SK-N-SH (cell line): ENCODE measurements around the gene SMARCA1.

ENCODE experiments used
- CHD2 ChIP-seq: fragments of 150-350 bp; IDR thresholded peaks from 2 replicates; pipeline ENCODE4 v1.6.1; 2018; ENCODE audit warnings: low read length; ENCODE audit not compliant: partially characterized antibody
- GATA2 ChIP-seq: sonication (generic); formaldehyde crosslinking; IDR thresholded peaks from 2 replicates; pipeline ENCODE4 v1.5.0; 2020; ENCODE audit warnings: mild to moderate bottlenecking, missing genetic modification reagents
- JUND ChIP-seq: IDR thresholded peaks from 2 replicates; pipeline ENCODE4 v1.4.0; 2012
- RFX5 ChIP-seq: IDR thresholded peaks from 2 replicates; pipeline ENCODE4 v1.6.1; 2012; ENCODE audit warnings: mild to moderate bottlenecking, improper control_type of control experiment, low read length
- SMC3 ChIP-seq: IDR thresholded peaks from 2 replicates; pipeline ENCODE4 v1.6.1; 2012; ENCODE audit warnings: low read depth, low read length, improper control_type of control experiment
- TF ChIP-seq, protein P1 (sequence below): fragments of 200-600 bp; sonication (generic); IDR thresholded peaks from 2 replicates; pipeline ENCODE4 v1.6.1; 2017; ENCODE audit warnings: antibody characterized with exemption, mild to moderate bottlenecking, moderate library complexity

GRCh38 chrX:129524250-129524850, 1.1 kb upstream of the SMARCA1 start:
- TF ChIP-seq, protein P1, sequence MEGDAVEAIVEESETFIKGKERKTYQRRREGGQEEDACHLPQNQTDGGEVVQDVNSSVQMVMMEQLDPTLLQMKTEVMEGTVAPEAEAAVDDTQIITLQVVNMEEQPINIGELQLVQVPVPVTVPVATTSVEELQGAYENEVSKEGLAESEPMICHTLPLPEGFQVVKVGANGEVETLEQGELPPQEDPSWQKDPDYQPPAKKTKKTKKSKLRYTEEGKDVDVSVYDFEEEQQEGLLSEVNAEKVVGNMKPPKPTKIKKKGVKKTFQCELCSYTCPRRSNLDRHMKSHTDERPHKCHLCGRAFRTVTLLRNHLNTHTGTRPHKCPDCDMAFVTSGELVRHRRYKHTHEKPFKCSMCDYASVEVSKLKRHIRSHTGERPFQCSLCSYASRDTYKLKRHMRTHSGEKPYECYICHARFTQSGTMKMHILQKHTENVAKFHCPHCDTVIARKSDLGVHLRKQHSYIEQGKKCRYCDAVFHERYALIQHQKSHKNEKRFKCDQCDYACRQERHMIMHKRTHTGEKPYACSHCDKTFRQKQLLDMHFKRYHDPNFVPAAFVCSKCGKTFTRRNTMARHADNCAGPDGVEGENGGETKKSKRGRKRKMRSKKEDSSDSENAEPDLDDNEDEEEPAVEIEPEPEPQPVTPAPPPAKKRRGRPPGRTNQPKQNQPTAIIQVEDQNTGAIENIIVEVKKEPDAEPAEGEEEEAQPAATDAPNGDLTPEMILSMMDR: no peak
- TF ChIP-seq JUND: no peak
- TF ChIP-seq CHD2: no peak
- TF ChIP-seq GATA2: no peak
- no peak for TF ChIP-seq SMC3
- no peak for TF ChIP-seq RFX5
